Heart left ventricle (tissue), 16 donors: ENCODE measurements around the gene STS. TPM values are rescaled to one million over a fixed set of nuclear protein-coding genes. Genes with fewer than 3 reads are reported as not detected.

Experiments
- ATAC-seq, 4 donors: fragments of 200-7000 bp; cut with Tn5 transposase; one replicate each; pipeline ENCODE4 v1.9.1; 2020 to 2022; ENCODE audit warnings: moderate library complexity in 4 of 4, mild to moderate bottlenecking in 3 of 4, moderate number of reproducible peaks in 1 of 4
- DNase-seq, 5 donors: peaks; one replicate each; pipeline ENCODE4 v3.0.0-alpha.2; 2020
- H3K27ac ChIP-seq, 12 donors: fragments of 200-600 bp; sonication (generic) in 4 of 12; one replicate each; pipeline versions ENCODE4 v1.5.0 to v1.8.0; 2016 to 2022; ENCODE audit warnings: mild to moderate bottlenecking in 2 of 12
- H3K27me3 ChIP-seq, 9 donors: fragments of 200-600 bp; sonication (generic) in 2 of 9; one replicate each; pipeline versions ENCODE4 v1.5.1 to v1.8.0; 2016 to 2022; ENCODE audit warnings: mild to moderate bottlenecking in 3 of 9
- H3K36me3 ChIP-seq, 9 donors: fragments of 200-600 bp; sonication (generic) in 2 of 9; one replicate each; pipeline versions ENCODE4 v1.5.0 to v1.8.0; 2018 to 2022; ENCODE audit warnings: mild to moderate bottlenecking in 2 of 9
- H3K4me1 ChIP-seq, 12 donors: fragments of 200-600 bp; sonication (generic) in 4 of 12; one replicate each; pipeline versions ENCODE4 v1.5.0 to v1.8.0; 2016 to 2022; ENCODE audit warnings: mild to moderate bottlenecking in 3 of 12
- H3K4me3 ChIP-seq, 12 donors: fragments of 200-600 bp; sonication (generic) in 4 of 12; one replicate each; pipeline versions ENCODE4 v1.5.0 to v1.8.0; 2017 to 2022; ENCODE audit warnings: mild to moderate bottlenecking in 9 of 12, moderate library complexity in 4 of 12
- H3K9me3 ChIP-seq, 12 donors: fragments of 200-600 bp; sonication (generic) in 4 of 12; one replicate each; pipeline versions ENCODE4 v1.5.0 to v1.8.0; 2016 to 2022; ENCODE audit warnings: mild to moderate bottlenecking in 1 of 12
- POLR2A ChIP-seq, 2 donors: fragments of 450-650 bp; IDR thresholded peaks; one replicate each; pipeline ENCODE4 v1.6.1; 2017; ENCODE audit warnings: antibody characterized with exemption in 2 of 2, mild to moderate bottlenecking in 2 of 2, moderate library complexity in 2 of 2
- WGBS, 4 donors: extraction: QIAGEN DNeasy Blood & Tissue Kit in 2 of 4; methylation state at CpG; one replicate each; pipeline versions ENCODE4 v1.1.5 to v1.1.7; 2013 to 2018; 5-methylcytosine and 5-hydroxymethylcytosine counted together
- intact Hi-C, 10 donors: fragments of 100-400 bp; cut with DNase I; formaldehyde crosslinking; loops; one replicate each; pipeline versions ENCODE4 v1.11.1 to v1.14.2; 2022
- polyA plus RNA-seq, 2 donors: library from polyadenylated mRNA; stranded (reverse); fragments of 200-250 nt; gene quantifications; one replicate each; pipeline ENCODE4 v1.2.3, GENCODE V29; 2013
- total RNA-seq, 9 donors: library from RNA; depleted of rRNA in 2 of 9; stranded (reverse); fragments of >200 nt in 2 of 9; fragmentation: NEBNext Ultra II Directional in 3 of 9; extraction: Animal tissue kit (Norgen Biotek cat#: 25700) in 3 of 9; gene quantifications; one replicate each; pipeline versions ENCODE4 v1.1.0 to v1.2.4, GENCODE V29; 2016 to 2023
- TF ChIP-seq, protein P1 (sequence below), 12 donors: fragments of 200-600 bp; sonication (generic) in 4 of 12; IDR thresholded peaks; one replicate each; pipeline versions ENCODE4 v1.5.0 to v1.8.0; 2018 to 2022; ENCODE audit warnings: antibody characterized with exemption in 12 of 12, mild to moderate bottlenecking in 5 of 12
- donor health status: ischemic (EF 13 %, LVEDD 7.1; RV severe dilation, severe dysfunction).
- donor health status: healthy with polysubstance abuse.
- donor health status: DM: no; HTN: yes; CAD: no.
- donor health status: DM: no; HTN: no; CAD: no.
- donor health status: ischemic (EF 25% LVEDD 6.9; RV normal size, moderate dysfunction).
- donor health status: ischemic (EF 25% LVEDD 5.7; RV mildly dilated, moderate dysfunction).
- donor health status: healthy.
- donor health status: DM: yes; HTN: yes; CAD: no.
- donor health status: ischemic (EF 35%, LVEDD 5.7; RV mildly dilated, moderate dysfunction).
- donor health status: nonischemic (EF 11% LVEDD 7.7; RV severe dilation, severe dysfunction).
- donor health status: DM: yes; HTN: yes; CAD: no.
- donor health status: PGD.
- donor health status: ischemic (EF 29% LVEDD 5.4; RV normal size, mild dysfunction).
- donor health status: nonischemic (EF 23%, LVEDD 6.1; RV moderate dilation, normal function).

The STS gene
- total and polyA plus RNA-seq, 11 donors = 1.2 to 8.6 (median 5.8) TPM

DNA sequence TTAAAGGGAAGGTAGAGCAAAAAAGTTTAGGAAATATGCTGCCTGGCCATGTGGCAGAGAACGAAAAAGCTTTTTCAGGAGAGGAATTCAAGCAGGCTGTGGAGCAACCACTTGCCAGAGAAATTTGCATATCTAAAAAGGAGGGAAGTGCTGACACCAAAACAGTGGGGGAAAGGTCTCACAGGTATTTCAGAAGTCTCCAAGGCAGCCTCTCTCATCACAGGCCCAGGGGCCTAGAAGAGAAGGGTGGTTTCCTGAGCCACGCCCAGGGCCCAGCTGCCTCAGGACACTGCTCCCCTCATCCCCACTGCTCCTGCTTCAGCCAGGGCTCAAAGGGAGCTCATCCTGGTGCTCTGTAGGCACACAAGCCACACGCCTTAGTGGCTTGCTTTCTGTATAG is 29.9 kb upstream of the STS start:
- ATAC-seq = no peak

DNA sequence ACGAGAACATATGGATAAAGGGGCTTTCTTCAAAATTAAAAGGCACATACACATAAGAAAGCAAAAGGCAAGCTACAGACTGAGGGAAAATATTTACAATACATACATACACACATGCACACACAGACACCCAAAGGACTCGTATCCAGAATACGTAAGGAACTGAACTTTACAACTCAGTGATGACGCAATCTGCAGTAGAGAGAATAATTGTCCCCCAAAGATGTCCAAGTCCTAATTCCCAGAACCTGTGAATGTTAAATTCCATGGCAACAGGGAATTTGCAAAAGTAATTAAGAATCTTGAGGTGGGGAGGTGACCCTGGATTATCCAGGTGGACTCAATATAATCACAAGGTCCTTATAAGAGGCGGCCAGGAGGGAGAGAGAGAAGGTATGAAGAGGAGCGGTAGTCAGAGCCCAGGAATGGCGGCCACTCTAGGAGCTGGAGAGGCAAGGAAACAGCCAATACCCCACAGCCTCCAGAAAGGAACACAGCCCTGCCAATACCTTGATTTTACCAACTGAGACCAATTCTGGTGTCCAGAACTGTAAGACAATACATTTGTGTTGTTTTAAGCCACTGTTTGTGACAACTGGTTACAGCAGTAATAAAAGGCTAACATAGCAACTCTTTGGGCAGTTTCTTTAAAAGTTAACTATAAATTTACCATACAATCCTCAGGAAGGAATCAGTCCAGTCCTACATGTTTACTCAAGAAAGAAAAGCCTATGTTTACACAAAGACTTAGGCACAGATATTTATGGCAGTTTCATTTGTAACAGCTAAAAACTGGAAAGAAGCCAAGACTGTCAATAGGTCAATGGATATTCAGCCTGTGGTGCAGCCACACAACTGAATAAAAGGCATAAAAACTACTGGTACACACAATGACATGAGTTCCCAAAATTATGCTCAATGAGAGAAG is 27.3 kb upstream of the STS start:
- intact Hi-C loops = no loop called here
- peak in 3 of 4 donors; percentile 27 to 59 (median 49) for ATAC-seq
- Histone ChIP-seq H3K36me3 (no peaks in the 10 kb centered on the region), H3K9me3 (no peaks in the 10 kb centered on the region), H3K27me3 (no peaks in the 10 kb centered on the region), H3K4me1 (peaks cover 0 to 39% (median 11%) of the 10 kb centered on the region in 12 donors), H3K27ac (peak overlapping the region in 5 of 12 donors; percentile 5 to 60 (median 14)), H3K4me3 (no peak overlapping the region)
- WGBS, 4 donors = 86 to 93% (median 89%) methylated on average over 7 of the region's 7 CpGs
- DNase-seq = no peak
- no peak for TF ChIP-seq POLR2A (IDR thresholded peaks at IDR 0.05)
- TF ChIP-seq, protein P1, sequence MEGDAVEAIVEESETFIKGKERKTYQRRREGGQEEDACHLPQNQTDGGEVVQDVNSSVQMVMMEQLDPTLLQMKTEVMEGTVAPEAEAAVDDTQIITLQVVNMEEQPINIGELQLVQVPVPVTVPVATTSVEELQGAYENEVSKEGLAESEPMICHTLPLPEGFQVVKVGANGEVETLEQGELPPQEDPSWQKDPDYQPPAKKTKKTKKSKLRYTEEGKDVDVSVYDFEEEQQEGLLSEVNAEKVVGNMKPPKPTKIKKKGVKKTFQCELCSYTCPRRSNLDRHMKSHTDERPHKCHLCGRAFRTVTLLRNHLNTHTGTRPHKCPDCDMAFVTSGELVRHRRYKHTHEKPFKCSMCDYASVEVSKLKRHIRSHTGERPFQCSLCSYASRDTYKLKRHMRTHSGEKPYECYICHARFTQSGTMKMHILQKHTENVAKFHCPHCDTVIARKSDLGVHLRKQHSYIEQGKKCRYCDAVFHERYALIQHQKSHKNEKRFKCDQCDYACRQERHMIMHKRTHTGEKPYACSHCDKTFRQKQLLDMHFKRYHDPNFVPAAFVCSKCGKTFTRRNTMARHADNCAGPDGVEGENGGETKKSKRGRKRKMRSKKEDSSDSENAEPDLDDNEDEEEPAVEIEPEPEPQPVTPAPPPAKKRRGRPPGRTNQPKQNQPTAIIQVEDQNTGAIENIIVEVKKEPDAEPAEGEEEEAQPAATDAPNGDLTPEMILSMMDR (IDR thresholded peaks at IDR 0.05) = no peak

More for the DNA sequence above, 29.9 kb upstream of the STS start:
- Histone ChIP-seq H3K9me3 (no peaks in the 10 kb centered on the region), H3K4me1 (peaks cover 0 to 40% (median 12%) of the 10 kb centered on the region in 12 donors), H3K36me3 (no peaks in the 10 kb centered on the region), H3K27me3 (no peaks in the 10 kb centered on the region), H3K4me3 (no peak overlapping the region), H3K27ac (no peak overlapping the region)
- 82 to 93% (median 89%) methylated on average over 3 of the region's 3 CpGs for WGBS, 4 donors
- DNase-seq = no peak
- no peak for TF ChIP-seq POLR2A (IDR thresholded peaks at IDR 0.05)
- TF ChIP-seq, protein P1 (IDR thresholded peaks at IDR 0.05) = no peak
- intact Hi-C loops = no loop called here

DNA sequence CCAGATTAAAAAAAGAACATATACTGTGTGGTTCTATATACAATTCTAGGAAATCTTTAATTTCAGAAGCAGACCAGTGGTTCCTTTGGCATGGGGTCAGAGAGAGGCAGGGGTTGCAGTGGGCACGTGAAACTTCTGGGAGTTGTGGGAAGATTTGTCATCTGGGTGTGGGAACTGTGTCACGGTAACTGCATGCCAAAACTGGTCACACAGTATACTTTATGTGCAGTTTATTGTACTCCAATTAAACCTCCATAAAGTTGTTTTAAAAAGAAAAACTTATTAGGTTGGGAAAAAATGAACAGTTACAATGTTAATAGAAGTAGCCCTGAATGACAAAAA is 26.7 kb upstream of the STS start:
- H3K4me3 ChIP-seq = no peak overlapping the region
- intact Hi-C loops = no loop called here
- peaks cover 0 to 32% (median 8%) of the 10 kb centered on the region in 12 donors for H3K4me1 ChIP-seq
- no peaks in the 10 kb centered on the region for H3K27me3 ChIP-seq
- ATAC-seq = peak in 1 of 4 donors; percentile 46
- no peak for DNase-seq
- no peaks in the 10 kb centered on the region for H3K36me3 ChIP-seq
- H3K27ac ChIP-seq = peak overlapping the region in 1 of 12 donors; percentile 26
- WGBS, 4 donors = 22 to 36% (median 28%) methylated on average over 2 of the region's 2 CpGs
- no peak for TF ChIP-seq POLR2A (IDR thresholded peaks at IDR 0.05)
- TF ChIP-seq, protein P1 (IDR thresholded peaks at IDR 0.05) = no peak
- H3K9me3 ChIP-seq = no peaks in the 10 kb centered on the region

DNA sequence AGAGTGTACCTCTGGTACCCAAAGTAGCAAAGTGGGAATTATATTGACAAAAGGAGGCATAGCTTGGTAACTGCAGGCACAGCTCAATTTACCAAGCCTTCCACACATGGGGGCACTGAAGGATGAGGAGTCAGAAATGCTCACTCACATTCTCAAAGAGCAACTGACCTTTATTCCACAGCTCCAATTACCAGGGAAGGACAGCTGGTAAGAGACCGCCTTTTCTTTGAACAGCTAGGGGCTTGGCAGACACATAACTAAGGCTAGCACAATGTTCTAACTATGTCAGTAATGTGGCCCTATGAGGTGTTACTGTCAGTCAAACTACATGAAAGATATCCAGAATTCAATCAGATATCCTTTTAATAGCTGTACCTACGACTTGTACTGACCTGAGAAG is 20.5 kb upstream of the STS start:
- Histone ChIP-seq H3K4me1 (peaks cover 0 to 10% (median 0%) of the 10 kb centered on the region in 12 donors), H3K27me3 (no peaks in the 10 kb centered on the region), H3K9me3 (no peaks in the 10 kb centered on the region), H3K36me3 (no peaks in the 10 kb centered on the region), H3K4me3 (no peak overlapping the region), H3K27ac (no peak overlapping the region)
- WGBS, 4 donors = 59 to 90% (median 69%) methylated on average over 2 of the region's 2 CpGs
- peak in 2 of 4 donors; percentile 51 to 66 for ATAC-seq
- DNase-seq = no peak
- intact Hi-C loops = no loop called here
- TF ChIP-seq, protein P1 (IDR thresholded peaks at IDR 0.05) = no peak
- no peak for TF ChIP-seq POLR2A (IDR thresholded peaks at IDR 0.05)
